HFF-Myc (cell line): Measurements from ENCODE around the gene EPB41L4A.

Experiments used
- DNase-seq: peaks from one replicate; pipeline ENCODE4 v3.0.0-alpha.2; 2011; ENCODE audit warnings: low read depth; ENCODE audit errors: extremely low read depth
- H3K4me3 ChIP-seq: replicated peaks from 2 replicates; pipeline ENCODE4 v1.5.1; 2011; ENCODE audit warnings: low read depth, mild to moderate bottlenecking, control low read depth, low read length
- CTCF ChIP-seq: IDR thresholded peaks from 2 replicates; pipeline ENCODE4 v1.5.1; 2012; ENCODE audit warnings: mild to moderate bottlenecking, low read depth, low read length, control low read depth; ENCODE audit errors: missing control alignments

EPB41L4A gene

DNA sequence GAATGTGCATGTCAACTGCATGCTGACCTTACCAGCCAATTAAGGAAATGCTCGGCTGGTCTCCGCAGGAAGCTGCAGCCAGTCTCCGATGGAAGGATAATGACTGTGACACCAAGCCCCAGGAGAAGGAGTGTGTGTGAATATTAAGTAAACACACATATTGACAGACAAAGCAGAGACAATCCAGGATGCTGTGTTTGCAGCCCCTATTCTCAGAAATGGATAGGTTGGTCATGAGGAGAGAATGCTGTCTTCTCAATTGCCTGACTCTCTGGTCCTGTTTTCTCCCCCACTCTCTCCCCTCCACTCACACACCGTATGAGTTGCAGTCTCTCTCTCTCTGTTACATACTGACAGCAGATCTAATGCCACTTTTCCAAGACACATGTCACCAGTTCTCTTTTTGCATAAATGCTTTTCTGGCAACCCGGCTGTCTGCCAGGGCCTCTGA lies 85.7 kb downstream of the EPB41L4A start:
- H3K4me3 ChIP-seq = no peak overlapping the region
- TF ChIP-seq CTCF = no peak
- DNase-seq = no peak

DNA sequence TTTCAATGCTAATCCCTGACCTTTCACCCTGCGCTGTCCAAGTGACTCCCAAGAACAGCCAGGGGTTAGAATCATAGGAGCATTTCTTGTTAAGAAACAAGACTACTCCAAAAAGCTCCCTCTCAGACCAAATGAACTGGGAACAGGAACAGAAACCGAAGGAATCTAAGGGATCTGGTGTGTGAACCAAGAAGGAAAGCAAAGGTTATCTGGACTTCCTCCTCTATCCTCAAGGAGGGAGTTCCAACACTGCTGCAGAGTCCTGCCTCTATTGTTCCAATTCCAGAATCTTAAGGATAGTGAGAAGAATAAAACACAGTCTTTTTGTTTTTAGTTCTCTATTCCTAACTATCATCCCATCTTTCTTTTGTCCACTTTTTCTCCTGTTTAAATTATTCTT lies 87.2 kb downstream of the EPB41L4A start:
- H3K4me3 ChIP-seq = no peak overlapping the region
- DNase-seq = no peak
- no peak for TF ChIP-seq CTCF

GRCh38 chr5:112329419-112330090 lies 89.5 kb downstream of the EPB41L4A start:
- no peak overlapping the region for H3K4me3 ChIP-seq
- no peak for TF ChIP-seq CTCF
- DNase-seq = no peak

- no peak for TF ChIP-seq CTCF
- H3K4me3 ChIP-seq = no peak overlapping the region
- DNase-seq = no peak
Observed at GRCh38 chr5:112323166-112323565, 95.9 kb downstream of the EPB41L4A start.

DNA sequence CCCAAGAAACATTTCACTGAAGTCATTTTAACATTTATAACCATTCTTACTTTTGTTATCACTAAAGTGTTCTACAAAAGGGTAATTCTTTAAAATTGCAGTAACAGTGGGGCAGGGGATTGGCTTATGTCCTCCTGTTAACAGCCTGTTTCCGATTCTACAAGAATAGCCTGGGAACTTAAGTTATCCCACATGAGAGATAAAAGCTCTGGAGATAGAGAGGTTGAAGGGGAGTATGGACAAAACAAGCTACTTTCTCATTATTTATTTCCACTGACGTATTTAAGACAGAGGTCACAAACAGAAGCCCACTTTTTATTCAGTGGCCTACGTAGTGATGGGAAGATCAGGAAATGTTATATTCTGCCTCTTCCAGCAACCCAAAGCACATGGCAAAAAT lies 98.7 kb downstream of the EPB41L4A start:
- H3K4me3 ChIP-seq = no peak overlapping the region
- TF ChIP-seq CTCF = no peak
- DNase-seq = no peak

DNA sequence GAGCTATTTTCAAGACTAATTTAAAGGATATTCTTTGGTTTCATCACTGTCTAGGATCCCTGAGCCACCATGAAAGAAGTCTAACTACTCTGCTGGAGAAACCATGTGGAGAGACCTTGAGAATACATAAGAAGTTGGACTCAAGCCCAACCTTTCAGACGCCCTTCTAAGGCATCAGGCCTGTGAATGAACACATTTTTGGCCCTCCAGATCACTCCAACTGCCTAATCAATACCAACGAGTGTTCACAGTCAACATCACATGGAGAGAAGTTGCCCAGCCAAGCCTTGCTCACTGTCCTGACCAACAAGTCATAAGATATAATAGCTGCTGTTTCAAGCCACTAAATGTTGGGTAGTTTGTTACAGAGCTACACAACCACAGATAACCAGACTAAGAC lies 100.7 kb downstream of the EPB41L4A start:
- no peak for DNase-seq
- TF ChIP-seq CTCF = no peak
- no peak overlapping the region for H3K4me3 ChIP-seq

- no peak overlapping the region for H3K4me3 ChIP-seq
- no peak for DNase-seq
- no peak for TF ChIP-seq CTCF
Observed at GRCh38 chr5:112317866-112318265, 101.2 kb downstream of the EPB41L4A start.
